HCEC 1CT (cell line): ENCODE results near the gene YES1.
A peak's percentile ranks its signal among the peaks of the same experiment; 100 is the strongest.
"Not testable (repeated sequence)": the region's sequence is repeated elsewhere in the genome, so short reads cannot be mapped to it uniquely, and the experiment has no call there.

Experiments
- DNase-seq: peaks from one replicate; pipeline ENCODE4 v3.0.0-alpha.2; 2017

The YES1 gene

GRCh38 chr18:820591-821165 lies 8.6 kb upstream of the YES1 start:
- DNase-seq: no peak

- DNase-seq: no peak
These were observed 4.8 kb upstream of the YES1 start for GRCh38 chr18:816869-817268.

- DNase-seq: no peak
These were observed 4.1 kb upstream of the YES1 start for GRCh38 chr18:816088-816653.

GRCh38 chr18:815353-815752 lies 3.3 kb upstream of the YES1 start:
- no peak for DNase-seq

GRCh38 chr18:814300-815084 lies 2.5 kb upstream of the YES1 start:
- DNase-seq: no peak

GRCh38 chr18:813172-814071 lies 1.4 kb upstream of the YES1 start:
- no peak for DNase-seq

- DNase-seq: peak; percentile 92
These were observed 532 bp upstream of the YES1 start for GRCh38 chr18:812376-813171.

- DNase-seq: peak; percentile 20
These were observed 705 bp downstream of the YES1 start for GRCh38 chr18:811182-811891.

GRCh38 chr18:809985-810642 lies 1.9 kb downstream of the YES1 start:
- DNase-seq: no peak

- not testable (repeated sequence) for DNase-seq
These were observed 2.8 kb downstream of the YES1 start for GRCh38 chr18:809228-809627.

- no peak for DNase-seq
These were observed 3.5 kb downstream of the YES1 start for GRCh38 chr18:808502-808901.

- DNase-seq: no peak
These were observed 4.0 kb downstream of the YES1 start for GRCh38 chr18:808086-808485.

- DNase-seq: no peak
These were observed 6.3 kb downstream of the YES1 start for GRCh38 chr18:805755-806110.

- no peak for DNase-seq
These were observed 6.9 kb downstream of the YES1 start for GRCh38 chr18:805008-805754.

GRCh38 chr18:801137-801536 lies 10.9 kb downstream of the YES1 start:
- no peak for DNase-seq

GRCh38 chr18:799943-800342 lies 12.1 kb downstream of the YES1 start:
- no peak for DNase-seq

- DNase-seq: not testable (repeated sequence)
These were observed 16.7 kb downstream of the YES1 start for GRCh38 chr18:795383-795782.

GRCh38 chr18:789397-789796 lies 22.6 kb downstream of the YES1 start:
- DNase-seq: no peak

- DNase-seq: no peak
These were observed 26.8 kb downstream of the YES1 start for GRCh38 chr18:785242-785641.

- DNase-seq: no peak
These were observed 27.4 kb downstream of the YES1 start for GRCh38 chr18:784470-785172.
